GM12864 (cell line): ENCODE results near the gene FKBP14.
"Not testable (repeated sequence)": the region's sequence is repeated elsewhere in the genome, so short reads cannot be mapped to it uniquely, and the experiment has no call there.

ENCODE experiments used
- DNase-seq: peaks from one replicate; pipeline ENCODE4 v3.0.0-alpha.2; 2011; ENCODE audit warnings: low read depth
- H3K4me3 ChIP-seq: 2 replicates; pipeline ENCODE4 v1.5.1; 2011; ENCODE audit warnings: mild to moderate bottlenecking, low read depth, low read length, control low read depth
- CTCF ChIP-seq: IDR thresholded peaks from 2 replicates; pipeline ENCODE4 v1.5.1; 2011; ENCODE audit warnings: low read depth, mild to moderate bottlenecking, moderate library complexity, low read length, control low read depth, inconsistent platforms; ENCODE audit errors: missing control alignments

FKBP14 gene

GRCh38 chr7:29968683-29969395 lies 57.7 kb downstream of the FKBP14 start:
- TF ChIP-seq CTCF = no peak
- H3K4me3 ChIP-seq = no peak overlapping the region
- no peak for DNase-seq

DNA sequence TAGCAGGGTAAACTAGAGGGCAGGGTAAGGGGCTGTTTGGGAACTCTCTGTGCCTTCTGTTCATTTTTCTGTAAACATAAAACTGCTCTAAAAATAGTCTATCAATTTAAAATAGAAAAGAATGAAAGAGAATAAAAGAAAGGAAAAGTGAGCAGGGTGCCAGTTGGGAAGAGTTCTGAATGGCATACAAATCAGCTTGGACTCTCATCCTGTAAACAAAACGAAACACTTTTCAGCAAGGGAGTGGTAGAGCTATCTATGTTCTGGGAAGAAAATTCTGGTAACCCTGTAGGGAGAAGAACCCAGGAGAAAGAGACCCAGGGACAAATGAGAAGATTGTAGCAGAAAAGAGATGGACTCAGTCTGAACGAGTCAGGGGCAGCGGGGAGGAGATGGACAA lies 61.5 kb downstream of the FKBP14 start:
- DNase-seq = no peak
- no peak overlapping the region for H3K4me3 ChIP-seq
- no peak for TF ChIP-seq CTCF

GRCh38 chr7:29962035-29962434 lies 64.5 kb downstream of the FKBP14 start:
- H3K4me3 ChIP-seq = no peak overlapping the region
- TF ChIP-seq CTCF = no peak
- DNase-seq = no peak

DNA sequence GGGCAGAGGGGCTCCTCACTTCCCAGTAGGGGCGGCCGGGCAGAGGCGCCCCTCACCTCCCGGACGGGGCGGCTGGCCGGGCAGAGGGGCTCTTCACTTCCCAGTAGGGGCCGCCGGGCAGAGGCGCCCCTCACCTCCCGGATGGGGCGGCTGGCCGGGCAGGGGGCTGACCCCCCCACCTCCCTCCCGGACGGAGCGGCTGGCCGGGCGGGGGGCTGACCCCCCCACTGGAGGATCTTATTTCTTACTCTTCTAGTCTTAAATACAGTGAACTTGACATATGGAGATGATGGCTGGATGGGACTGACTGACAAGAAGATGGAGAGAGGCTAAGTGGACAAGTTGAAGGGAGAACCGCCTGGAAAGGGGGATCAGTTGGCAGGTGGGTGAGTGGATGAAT lies 64.9 kb downstream of the FKBP14 start:
- H3K4me3 ChIP-seq, DNase-seq: not testable (repeated sequence)
